NK-92 (cell line): ENCODE measurements around the gene ENC1.

Experiments used
- DNase-seq: peaks from one replicate; lab custom pipeline; 2025; ENCODE audit not compliant: unreplicated experiment; lab: John Stamatoyannopoulos, UW

Gene ENC1

DNA sequence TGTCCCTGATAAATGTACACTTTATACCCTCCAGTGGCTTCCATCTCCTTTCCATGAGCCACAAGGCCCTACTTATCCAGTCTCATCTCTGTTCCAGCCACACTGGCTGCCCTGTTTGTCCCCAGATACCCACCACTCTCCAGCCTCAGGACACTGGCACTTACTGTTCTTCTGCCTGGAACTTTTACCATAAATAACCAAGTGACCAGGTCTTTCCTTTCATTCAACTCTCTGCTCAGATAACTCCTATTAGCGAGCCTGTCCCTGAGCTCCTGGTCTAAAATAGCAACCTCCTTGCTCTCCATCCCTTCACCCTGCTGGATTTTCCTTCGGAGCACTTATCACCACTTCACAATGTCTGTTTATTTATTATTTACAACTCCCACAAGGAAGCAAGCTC, 16.6 kb upstream of the ENC1 start:
- DNase-seq: no peak

DNA sequence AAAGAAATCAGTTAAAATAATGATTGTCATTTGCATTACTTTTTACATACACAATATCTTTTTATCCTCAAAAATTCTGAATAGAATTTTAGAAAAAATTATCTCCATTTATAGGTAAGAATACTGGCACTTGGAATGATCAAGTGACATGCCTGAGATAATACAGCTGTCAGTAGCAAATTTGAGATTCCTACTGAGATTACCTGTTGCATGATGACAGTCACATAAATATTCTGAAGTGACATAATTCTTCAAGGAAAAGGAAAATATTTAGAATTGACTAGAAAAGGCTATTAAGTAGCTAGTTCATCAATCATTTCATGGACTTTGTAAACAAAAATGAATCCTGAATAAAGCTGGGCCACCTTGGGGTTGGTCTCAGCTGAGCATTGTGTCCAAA, 15.2 kb upstream of the ENC1 start:
- DNase-seq: no peak

DNA sequence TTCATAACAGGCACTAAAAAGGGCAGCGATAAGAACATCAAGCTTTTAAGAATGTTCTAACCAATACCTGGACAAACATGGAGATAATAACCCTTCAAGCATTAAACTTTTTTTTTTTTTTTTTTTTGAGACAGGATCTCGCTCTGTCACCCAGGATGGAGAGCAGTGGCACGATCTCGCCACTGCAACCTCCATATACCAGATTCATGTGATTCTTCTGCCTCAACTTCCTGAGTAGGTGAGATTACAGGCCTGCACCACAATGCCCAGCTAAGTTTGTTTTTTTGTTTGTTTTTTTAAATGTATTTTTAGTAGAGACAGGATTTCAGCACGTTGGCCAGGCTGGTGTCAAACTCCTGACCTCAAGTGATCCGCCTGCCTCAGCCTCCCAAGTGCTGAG, 14.7 kb upstream of the ENC1 start:
- no peak for DNase-seq

DNA sequence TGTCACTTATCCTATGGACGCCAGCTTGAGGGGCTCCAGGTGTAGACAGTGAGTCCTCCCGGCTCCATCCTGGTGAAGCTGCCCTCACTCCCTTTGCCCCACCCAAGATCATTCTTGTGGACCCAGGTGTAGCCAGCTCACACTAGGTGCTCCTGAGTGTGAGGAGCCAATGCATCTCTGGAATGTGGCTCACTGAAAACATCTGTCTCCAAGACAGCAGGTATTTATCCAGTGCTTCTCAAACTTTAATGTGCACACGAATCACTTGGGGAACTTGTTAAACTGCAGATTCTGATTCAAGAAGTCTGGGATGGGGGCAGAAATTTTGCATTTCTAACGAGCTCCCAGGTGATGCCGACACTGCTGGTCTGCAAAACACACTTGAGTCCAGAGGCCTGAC, 13.5 kb upstream of the ENC1 start:
- DNase-seq: no peak

DNA sequence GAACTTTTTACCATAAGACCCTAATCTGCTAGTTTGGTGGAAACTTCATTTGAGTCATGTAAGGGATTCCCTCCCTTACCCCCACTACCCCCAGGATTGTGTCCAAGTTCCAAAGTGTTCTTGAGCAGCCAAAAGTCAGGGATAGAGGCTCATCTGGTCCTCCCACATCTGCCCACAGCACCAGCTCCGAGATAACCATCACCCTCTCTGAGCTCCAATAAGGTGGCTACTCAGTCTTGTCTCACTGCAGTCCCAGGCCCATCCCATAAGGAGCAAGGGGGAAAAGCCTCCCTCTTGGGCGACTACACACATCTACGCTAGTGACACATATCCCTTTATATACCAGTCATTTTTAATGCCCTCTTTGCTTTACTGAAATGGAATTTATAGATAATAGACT, 12.0 kb upstream of the ENC1 start:
- DNase-seq: no peak

DNA sequence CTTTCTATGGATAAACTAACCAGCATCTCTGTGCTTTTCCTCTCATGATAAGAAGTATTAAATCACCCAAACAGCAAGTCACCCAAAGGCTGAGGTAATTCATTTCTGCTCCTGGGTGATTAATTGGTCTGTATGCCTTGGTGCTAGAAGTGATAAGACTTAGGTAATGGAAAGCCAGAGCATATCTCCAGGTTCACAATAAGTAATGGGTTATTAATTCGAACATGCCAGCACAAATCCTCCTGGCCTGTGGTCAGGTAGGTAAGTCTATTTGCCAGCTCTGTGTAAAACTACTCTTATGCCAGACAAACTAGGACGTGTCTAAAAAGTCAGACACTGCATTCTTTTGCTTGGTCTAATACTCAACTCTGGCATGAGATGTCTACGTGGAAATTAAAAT, 11.2 kb upstream of the ENC1 start:
- DNase-seq: no peak

DNA sequence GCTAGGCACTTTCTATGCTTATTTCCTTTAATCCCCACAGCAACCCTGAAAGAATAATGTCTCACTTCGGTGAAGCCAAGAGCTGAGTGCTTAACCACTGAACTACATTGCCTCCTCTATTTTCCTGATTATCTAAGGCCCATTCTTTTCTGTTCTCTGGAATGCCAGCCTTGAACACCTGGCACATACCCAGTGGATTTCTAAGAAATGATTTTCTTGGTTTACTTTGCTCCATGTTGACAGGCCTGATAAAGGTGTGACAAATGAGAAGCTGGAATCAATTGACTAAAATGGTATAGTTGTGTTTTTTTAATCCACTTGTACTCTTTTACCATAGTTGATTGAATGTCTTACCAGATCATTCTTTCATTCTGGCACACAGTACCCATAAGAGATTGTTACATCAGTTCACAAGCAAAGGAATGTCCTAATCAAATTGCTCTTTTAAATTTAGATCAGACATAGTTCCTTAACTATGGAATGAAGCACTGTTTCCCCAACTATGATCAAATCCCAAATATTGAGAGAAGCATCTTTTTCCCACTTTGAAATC, 9.0 kb upstream of the ENC1 start:
- DNase-seq: no peak

DNA sequence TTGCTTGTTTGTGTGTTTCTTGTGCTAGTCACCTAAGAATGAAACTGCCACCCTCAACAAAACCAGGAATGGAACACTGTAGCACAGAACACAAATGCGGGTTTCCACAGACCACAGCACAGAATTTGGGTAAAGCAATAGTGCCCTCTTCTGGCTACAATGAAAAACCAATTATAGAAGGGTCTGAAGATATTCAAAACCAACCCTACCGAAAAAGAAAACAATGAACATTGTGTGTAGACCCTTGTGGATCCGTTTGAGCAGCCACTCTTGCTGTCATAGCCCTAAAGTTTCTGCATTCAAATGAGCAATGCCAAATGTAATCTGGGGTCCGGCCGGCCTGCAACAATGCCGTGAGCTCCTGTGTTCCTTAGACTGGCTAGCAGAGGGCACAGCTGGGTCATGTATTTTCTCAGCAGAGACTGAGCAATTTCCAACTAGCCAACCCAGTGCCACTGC, 8.3 kb upstream of the ENC1 start:
- no peak for DNase-seq

DNA sequence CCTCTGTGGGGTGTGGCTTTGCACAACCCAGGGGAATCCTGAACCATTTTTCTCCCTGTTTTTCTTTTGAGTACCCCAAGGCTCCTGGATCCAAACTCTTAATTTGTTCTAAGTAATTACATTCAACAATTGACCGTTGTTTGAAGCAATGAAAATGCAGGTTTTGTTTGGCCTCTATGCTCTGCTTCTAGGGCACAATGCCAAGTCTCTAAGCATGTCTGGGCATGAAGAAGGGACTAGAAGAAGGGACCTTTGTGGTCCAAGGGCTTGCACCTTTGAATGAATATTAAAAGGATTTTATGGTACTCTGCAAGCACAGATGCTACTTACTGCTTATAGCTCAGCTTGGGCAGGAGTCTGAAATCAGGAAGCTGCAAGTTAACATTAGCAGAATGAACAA, 6.6 kb upstream of the ENC1 start:
- no peak for DNase-seq

DNA sequence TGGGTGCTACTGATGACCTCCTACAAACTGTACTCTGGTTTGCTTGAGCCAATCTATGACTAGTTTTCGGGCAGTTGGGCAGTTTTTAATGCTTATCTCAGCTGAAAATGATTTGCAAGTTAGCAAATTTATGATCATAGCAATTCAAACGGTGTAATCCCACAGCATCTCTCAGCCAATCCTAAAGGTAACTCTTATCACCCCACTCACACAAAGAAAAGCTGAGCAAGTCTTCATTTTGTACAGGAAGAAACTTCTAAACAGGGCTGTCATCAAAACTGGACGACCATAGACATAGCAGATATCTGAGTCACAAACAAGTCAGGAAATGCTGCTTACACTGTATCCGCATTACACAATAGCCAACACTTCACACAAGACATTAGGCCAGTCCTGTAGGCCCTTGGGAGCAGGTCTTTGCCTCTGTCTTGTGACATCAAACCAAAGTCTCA, 2.6 kb upstream of the ENC1 start:
- DNase-seq: no peak

DNA sequence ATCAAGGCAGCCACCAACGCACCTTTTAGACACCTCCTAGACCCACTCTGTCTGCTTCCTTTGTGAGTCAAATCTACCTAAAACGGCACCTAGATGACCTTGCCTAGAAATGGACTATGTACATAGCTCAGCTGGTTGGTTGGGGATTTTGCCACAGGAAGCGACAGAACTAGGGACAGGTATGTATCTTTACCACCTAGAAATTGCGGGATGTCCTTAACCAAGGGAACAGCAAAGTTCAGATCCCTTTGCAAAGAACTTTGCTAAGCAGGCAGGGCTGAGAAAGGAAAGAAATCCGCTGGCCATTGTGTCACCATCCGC, 2.0 kb upstream of the ENC1 start:
- no peak for DNase-seq

DNA sequence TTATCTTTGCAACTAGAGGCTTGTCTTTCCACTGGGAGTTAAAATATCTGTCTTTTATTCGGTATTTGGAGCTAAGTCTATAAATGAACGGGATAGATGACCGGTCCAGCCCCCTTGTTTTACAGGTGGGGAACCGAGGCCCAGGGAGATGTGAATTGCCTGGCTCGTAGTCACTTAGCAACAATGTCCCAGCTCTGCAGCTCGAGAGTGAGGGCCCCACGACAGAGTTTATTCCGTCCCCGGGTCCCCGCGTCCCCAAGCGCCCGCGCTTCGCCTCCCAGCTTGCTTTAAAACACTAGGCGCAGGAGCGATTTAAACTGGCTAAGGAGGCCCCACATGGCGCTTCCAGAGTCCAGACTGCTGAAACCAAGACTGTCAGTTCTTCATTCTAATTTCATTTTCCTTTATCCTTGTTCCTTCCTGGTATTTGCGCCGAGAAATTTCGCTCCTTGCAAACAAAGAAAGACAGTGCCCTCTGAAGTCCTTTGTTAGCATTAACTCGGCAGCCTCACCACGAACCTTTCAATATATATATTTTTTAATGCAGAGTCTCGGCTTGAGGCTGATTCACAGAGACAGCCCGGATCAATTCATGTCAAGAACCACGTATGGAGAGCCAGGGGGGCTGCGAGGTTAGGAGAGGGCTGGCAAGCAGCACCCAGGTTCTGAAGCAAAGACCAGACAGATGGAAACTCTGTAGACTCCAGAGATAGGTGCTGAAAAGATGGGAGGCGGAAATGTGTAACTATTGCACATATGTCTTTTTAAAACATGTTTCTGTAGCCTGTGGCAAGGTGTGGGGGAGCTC, 1.4 kb upstream of the ENC1 start:
- no peak for DNase-seq

DNA sequence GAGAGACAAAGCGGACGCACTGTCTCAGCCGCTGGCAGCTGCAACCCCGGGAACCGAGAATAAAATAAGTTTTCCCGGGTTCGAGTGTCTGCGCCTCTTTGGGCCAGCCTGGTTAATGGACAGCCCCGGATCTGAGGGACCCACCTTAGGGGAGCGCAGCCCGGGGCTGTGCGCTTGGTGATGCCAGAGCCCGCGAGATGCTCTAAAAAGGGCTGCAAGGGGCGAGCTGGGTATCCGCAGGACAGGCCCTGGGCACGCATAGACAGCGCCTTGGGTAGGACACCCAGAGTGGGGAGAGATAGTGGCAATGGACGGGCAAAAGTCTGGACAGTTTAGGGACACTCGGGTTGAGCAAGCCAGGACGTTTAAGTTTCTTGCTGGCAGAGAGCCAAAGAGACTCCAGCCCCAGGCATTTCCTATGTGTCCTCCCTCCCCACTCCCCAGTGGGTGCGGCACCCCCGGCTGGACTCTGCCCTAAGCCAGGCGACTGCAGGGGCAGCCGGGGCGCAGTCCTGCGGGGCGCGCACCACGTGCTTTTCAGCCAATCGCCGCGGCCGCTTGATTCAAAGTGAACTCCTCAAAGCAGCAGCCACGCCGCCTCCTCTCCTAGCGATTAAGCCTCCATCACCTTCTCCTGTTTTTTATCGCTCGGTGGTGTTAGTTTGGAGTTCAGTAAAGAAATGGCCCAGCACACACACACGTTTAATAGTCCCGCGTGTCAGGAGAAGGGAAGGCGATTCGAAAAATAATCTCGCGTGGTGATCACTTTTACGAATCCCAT, 616 bp upstream of the ENC1 start:
- no peak for DNase-seq

DNA sequence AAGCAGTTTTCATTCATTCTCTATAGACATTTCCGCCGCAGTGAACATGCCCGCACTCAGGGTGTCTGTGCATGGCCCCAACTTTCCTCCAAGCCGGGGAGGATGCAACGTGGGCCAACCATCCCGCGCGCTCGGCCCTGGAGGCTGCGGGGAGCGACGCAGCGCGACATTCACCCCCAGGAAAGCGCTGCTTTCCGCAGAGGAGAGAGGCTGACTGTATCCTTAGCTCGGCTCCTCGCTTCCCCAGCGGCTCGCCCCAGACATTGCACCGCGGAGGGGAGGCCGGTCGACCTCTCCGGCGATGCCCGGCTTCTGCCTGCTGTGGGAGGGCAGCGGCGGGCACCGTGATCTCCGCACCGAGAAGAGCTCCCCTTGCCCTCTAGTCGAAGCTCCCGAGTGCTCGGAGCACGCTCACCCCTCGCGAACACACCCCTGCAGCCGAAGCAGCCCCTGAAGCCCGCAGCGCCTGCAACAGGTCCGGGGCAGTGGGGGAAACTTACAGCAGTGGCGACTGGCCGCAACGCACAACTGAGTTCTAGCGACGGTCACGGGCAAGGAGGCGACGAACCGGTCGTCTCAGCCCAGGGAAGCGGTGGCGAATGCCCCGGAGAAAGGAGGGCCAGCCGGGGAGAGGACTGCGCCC, 600 bp downstream of the ENC1 start:
- DNase-seq: no peak

DNA sequence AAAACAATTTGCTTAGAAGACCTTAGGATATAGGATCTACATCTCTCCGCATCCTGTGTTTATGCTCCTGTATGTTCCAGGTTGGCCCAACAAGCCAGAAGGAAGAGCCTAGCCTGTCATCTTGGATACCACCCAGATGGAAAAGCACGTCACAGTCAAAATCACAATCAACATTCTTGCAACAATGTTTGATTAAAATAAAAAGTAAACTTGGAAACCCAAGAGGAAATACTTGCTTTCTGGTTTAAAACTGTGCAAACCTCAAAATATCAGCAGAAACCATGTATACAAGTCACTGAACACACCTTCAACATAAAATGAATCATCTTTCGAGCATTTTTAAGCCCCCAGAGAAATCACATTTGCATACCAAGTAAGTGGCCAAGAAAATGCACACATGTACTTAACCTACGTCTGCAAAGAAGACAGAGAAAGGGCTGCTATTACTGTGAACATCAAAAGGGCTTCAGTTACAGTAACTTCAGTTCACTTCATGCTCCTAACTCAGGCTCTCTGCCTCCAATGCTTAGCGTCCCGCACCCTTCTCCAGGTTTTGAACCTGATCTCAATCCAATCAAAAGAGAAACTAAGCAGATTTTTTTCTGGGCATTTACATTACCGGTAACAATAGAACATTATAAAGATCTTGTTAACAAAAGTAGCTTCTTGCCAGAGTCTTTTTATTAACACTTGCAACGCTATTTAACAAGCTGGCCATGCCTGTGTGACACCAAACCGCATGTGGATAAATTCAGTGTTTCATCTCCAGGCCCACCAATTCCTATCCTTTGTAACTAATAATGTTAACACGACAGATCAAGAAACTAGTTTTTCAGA, 1.3 kb downstream of the ENC1 start:
- no peak for DNase-seq

DNA sequence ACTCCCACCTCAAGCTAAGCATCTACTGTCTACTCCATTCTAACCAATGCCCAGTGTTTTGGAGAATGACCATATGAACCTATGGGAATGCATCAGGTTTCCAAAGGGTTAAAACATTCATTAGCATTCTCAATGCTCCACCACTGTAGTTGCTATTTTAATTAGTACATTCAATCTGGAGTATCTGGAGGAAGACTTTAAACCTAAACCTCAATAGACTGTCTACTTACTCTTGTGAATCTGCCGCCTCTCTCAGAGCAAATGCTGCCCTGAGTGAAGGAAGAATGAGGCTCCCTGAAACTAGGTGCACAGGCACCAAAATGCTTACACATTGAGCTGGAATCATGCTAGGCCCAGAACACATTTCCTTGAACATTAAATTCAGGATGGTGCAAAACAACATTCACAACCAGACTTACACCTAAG, 2.0 kb downstream of the ENC1 start:
- DNase-seq: no peak

DNA sequence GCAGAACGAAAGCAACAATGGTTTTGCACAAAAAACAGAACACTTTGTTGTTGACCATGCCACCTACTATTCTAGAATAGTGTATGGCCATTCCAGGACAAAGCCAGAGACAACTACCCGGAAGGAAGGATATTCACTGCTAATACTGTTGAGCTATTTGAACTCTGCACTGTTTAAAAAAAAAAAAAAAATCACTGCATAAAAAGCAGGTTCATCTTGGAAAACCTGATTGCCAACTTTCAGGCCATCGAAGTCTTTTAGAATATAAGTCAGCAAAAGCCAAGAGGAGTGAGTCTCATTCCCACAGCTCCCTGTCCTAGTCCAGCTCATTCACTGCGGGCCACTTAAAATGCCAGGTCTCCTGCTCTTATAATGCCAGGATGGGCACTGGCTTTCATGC, 4.0 kb downstream of the ENC1 start:
- no peak for DNase-seq

DNA sequence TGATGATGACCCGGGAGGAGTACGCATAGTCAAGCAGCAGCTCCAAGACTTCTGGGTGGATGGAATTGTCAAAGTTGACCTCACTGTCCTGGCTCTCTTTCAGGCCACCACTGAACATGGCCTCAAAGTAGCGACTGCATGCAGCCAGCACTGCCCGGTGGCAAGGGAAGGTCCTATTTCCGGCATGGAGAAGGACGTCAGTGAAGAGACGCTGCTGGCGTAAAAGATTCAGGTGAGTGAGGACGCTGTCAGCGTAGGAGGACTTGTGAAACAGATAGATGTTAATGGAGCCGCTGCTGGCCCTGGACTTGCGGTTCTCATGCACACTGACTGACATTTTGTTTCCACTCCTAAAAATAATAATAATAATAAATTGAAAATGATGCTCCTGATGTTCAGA, 4.4 kb downstream of the ENC1 start:
- no peak for DNase-seq

DNA sequence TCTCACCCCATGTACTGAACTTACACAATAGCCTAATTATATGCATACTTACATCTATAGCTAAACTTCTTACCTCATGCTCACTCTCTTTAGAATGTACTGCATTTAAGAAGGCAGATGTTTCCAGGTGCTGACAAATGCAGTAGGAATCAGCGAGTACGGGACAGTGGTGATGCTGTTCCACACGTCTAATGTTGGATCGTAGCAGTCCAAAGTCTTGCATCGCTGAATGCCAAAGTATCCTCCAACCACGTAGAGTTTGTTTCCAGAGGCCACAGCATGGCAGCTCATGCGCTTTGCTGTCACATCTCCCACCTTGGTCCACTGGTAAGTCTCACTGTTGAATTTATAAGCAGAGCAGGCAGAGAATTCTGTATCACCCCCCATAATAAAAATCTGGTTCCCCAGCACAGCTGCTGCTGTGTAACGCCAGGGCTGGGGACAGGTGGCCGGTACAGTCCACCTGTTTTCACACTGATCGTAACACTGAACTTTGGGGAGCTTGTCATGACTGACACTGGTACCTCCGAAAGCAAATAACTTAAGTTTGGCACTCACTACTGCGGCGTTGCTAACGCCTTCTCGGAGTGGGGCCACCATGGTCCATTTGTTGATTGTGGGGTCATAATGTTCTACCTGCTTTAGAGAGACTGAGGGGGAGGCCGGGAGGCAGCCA, 5.8 kb downstream of the ENC1 start:
- no peak for DNase-seq

DNA sequence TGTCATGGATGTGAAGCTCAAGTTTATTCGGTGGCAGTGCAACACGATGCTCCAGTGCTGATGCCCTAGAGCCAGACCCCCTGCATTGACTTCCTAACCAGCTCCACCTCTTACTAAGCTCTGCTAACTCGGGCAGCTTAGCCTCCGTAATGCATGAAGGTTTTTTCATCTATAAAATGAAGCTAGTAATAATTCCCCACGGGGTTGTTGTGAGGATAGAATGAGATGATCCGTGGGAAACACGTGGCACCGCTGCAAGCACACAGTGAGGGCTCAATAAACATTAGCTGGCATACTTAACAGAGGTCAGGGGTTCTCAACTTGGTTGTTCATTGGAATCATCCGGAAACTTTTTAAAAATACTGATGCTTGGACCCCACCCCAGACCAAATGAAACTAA, 6.8 kb downstream of the ENC1 start:
- DNase-seq: no peak
